ENCODE measurements around the gene AP2B1. TPM values are rescaled to one million over a fixed set of nuclear protein-coding genes. Genes with fewer than 3 reads are reported as not detected.

The AP2B1 gene
- total RNA-seq, 2 experiments from 2014 or later, result 28.9 to 76.0 TPM

DNA sequence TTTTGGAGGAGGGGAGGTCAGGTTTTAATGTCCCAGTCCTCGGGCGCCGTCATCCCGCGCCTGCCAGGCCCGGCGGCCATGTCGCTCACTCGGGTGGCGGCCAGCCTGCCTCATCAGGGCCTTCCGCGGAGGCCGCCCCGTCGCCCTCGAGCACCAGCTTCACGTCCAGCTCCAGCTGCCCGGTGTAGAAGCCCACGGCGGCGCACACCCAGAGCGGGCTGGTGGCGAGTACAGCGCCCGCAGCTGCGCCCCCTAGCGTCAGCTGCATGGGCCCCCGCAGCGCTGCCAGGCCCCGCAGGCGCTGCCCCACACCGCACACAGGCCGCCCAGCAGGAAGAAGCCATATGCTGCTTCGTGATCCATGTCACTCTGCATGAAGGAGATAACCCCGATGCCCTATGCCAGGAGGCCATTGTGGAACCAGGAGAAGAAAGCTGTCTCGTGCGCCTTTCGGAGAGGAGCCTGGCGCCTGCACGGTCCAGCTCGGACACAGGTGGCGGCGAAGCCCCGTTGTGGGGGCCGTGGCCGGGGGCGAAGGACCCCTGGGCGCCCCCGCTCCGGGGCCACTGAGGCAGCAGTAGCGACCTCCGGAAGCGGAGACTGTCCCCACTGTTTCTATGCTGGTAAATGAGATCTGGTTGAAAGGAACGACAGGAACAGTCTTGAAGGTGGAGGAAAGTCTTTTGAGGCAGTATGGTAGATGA, 9.6 kb downstream of the AP2B1 start:
- H4K20me1 ChIP-seq (ENCODE audit: insufficient read depth, low read length), result no peaks in the 10 kb centered on the region
- H3K9me2 ChIP-seq (ENCODE audit: insufficient read depth, low read length), result no peaks in the 10 kb centered on the region
- DNase-seq (ENCODE audit: low spot score), result no peak
- H3K4me3 ChIP-seq (ENCODE audit: low read depth, low read length, poor library complexity, severe bottlenecking), result no peak overlapping the region
- peaks cover 16% of the 10 kb centered on the region; the same call in 1 of the 2 replicates for H3K79me2 ChIP-seq (ENCODE audit: insufficient read depth, low read depth, low read length)
- intact Hi-C loops (cut with micrococcal nuclease; ENCODE audit: unreplicated experiment), result no loop called here
- no peak overlapping the region for H3K4me2 ChIP-seq (ENCODE audit: low read length)
- H3K36me3 ChIP-seq (ENCODE audit: insufficient read depth, low read length), result peaks cover 79% of the 10 kb centered on the region
- H2AFZ ChIP-seq (ENCODE audit: low read length), result no peak overlapping the region
- ChIA-PET CTCF (ENCODE audit: unreplicated experiment) (no interaction called here), POLR2A (no interaction called here)
- BruUV-seq (replicated peaks), result no TSS peak
- no peaks in the 10 kb centered on the region for H3K9me3 ChIP-seq (ENCODE audit: low read length)
- no peak overlapping the region for H3K27ac ChIP-seq (ENCODE audit: low read depth, low read length, poor library complexity, severe bottlenecking)
- H3K4me1 ChIP-seq (ENCODE audit: insufficient read depth, low read length, poor library complexity, severe bottlenecking), result no peaks in the 10 kb centered on the region
- no peak for TF ChIP-seq EZH2phosphoT487 (IDR thresholded peaks at IDR 0.05; ENCODE audit: borderline replicate concordance, low read depth, low read length)
- TF ChIP-seq, protein P1, sequence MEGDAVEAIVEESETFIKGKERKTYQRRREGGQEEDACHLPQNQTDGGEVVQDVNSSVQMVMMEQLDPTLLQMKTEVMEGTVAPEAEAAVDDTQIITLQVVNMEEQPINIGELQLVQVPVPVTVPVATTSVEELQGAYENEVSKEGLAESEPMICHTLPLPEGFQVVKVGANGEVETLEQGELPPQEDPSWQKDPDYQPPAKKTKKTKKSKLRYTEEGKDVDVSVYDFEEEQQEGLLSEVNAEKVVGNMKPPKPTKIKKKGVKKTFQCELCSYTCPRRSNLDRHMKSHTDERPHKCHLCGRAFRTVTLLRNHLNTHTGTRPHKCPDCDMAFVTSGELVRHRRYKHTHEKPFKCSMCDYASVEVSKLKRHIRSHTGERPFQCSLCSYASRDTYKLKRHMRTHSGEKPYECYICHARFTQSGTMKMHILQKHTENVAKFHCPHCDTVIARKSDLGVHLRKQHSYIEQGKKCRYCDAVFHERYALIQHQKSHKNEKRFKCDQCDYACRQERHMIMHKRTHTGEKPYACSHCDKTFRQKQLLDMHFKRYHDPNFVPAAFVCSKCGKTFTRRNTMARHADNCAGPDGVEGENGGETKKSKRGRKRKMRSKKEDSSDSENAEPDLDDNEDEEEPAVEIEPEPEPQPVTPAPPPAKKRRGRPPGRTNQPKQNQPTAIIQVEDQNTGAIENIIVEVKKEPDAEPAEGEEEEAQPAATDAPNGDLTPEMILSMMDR (conservative IDR thresholded peaks at IDR 0.05; ENCODE audit: low read length), result no peak; the same call in 1 of the 2 replicates

DNA sequence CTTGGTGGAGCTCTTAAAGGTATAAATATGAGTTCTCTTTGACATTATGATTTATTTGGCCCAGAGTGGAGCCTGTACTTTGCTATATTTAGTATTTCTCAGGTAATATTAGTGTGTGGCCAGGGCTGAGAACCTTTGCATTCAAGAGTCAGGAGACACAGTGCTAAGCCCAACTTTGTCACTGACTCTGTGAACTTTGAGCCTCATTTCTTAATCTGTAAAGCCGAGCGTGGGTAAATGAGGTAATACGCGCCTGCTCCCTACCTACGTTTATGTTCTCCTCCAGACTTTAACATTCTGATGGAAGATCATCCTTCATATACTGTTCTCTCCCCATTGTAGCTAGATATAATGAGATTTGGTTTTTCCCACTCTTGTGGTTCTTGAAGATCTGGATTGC, 10.5 kb downstream of the AP2B1 start:
- ChIA-PET POLR2A (interaction anchor here (1.1 kb wide), 1 partner anchor 16 kb away, joined by 3 read pairs; no protein-coding TSS in a partner anchor), CTCF (ENCODE audit: unreplicated experiment) (no interaction called here)
- Histone ChIP-seq H3K79me2 (ENCODE audit: insufficient read depth, low read depth, low read length) (peaks cover 8% of the 10 kb centered on the region; the same call in 1 of the 2 replicates), H3K4me1 (ENCODE audit: insufficient read depth, low read length, poor library complexity, severe bottlenecking) (no peaks in the 10 kb centered on the region), H3K9me3 (ENCODE audit: low read length) (no peaks in the 10 kb centered on the region), H3K4me3 (ENCODE audit: low read depth, low read length, poor library complexity, severe bottlenecking) (no peak overlapping the region), H4K20me1 (ENCODE audit: insufficient read depth, low read length) (no peaks in the 10 kb centered on the region), H3K4me2 (ENCODE audit: low read length) (no peak overlapping the region), H3K9me2 (ENCODE audit: insufficient read depth, low read length) (no peaks in the 10 kb centered on the region), H2AFZ (ENCODE audit: low read length) (no peak overlapping the region), H3K36me3 (ENCODE audit: insufficient read depth, low read length) (peaks cover 89% of the 10 kb centered on the region), H3K27ac (ENCODE audit: low read depth, low read length, poor library complexity, severe bottlenecking) (no peak overlapping the region)
- intact Hi-C loops (cut with micrococcal nuclease; ENCODE audit: unreplicated experiment), result no loop called here
- BruUV-seq (replicated peaks), result no TSS peak
- TF ChIP-seq, protein P1 (conservative IDR thresholded peaks at IDR 0.05; ENCODE audit: low read length), result no peak
- TF ChIP-seq EZH2phosphoT487 (IDR thresholded peaks at IDR 0.05; ENCODE audit: borderline replicate concordance, low read depth, low read length), result no peak
- DNase-seq (ENCODE audit: low spot score), result no peak

DNA sequence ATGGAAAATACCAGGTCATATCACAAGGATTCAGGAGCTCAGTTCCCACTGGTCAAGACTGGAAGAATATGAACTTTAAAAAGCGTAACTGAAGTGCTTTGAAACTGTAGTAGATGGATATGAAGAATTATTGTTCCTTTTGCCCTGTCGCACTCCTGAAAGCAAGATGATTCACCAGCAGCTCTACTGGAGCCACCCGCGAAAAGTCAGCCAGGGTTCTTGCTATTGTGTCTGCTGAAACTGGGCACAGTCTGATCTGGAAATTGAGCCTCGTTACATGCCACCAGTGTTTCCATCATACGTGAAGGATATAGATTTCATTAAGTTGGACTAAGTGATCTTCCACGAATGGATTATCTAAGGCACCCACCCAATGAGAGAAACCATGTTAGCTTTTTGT, 16.6 kb downstream of the AP2B1 start:
- H3K4me3 ChIP-seq (ENCODE audit: low read depth, low read length, poor library complexity, severe bottlenecking), result no peak overlapping the region
- no TSS peak for BruUV-seq (replicated peaks)
- H3K36me3 ChIP-seq (ENCODE audit: insufficient read depth, low read length), result peaks cover 70% of the 10 kb centered on the region
- no peaks in the 10 kb centered on the region for H3K9me2 ChIP-seq (ENCODE audit: insufficient read depth, low read length)
- ChIA-PET CTCF (ENCODE audit: unreplicated experiment) (no interaction called here), POLR2A (interaction anchor here (0.9 kb wide), 1 partner anchor 16 kb away, joined by 3 read pairs; no protein-coding TSS in a partner anchor)
- H4K20me1 ChIP-seq (ENCODE audit: insufficient read depth, low read length), result no peaks in the 10 kb centered on the region
- no peak overlapping the region for H2AFZ ChIP-seq (ENCODE audit: low read length)
- H3K4me2 ChIP-seq (ENCODE audit: low read length), result no peak overlapping the region
- no peaks in the 10 kb centered on the region for H3K9me3 ChIP-seq (ENCODE audit: low read length)
- H3K79me2 ChIP-seq (ENCODE audit: insufficient read depth, low read depth, low read length), result no peaks in the 10 kb centered on the region
- no peaks in the 10 kb centered on the region for H3K4me1 ChIP-seq (ENCODE audit: insufficient read depth, low read length, poor library complexity, severe bottlenecking)
- intact Hi-C loops (cut with micrococcal nuclease; ENCODE audit: unreplicated experiment), result no loop called here
- no peak for DNase-seq (ENCODE audit: low spot score)
- TF ChIP-seq EZH2phosphoT487 (IDR thresholded peaks at IDR 0.05; ENCODE audit: borderline replicate concordance, low read depth, low read length), result no peak
- TF ChIP-seq, protein P1 (conservative IDR thresholded peaks at IDR 0.05; ENCODE audit: low read length), result no peak
- no peak overlapping the region for H3K27ac ChIP-seq (ENCODE audit: low read depth, low read length, poor library complexity, severe bottlenecking)
